Lung (tissue), 12 donors: ENCODE measurements around the gene FNDC11. TPM values are rescaled to one million over a fixed set of nuclear protein-coding genes. Genes with fewer than 3 reads are reported as not detected.

ENCODE experiments used
- ATAC-seq: fragments of 200-7000 bp; cut with Tn5 transposase; one replicate; pipeline ENCODE4 v1.9.1; 2020; ENCODE audit warnings: moderate number of reproducible peaks; ENCODE audit not compliant: insufficient read depth, low FRiP score
- DNase-seq, 3 donors: peaks; one replicate each; pipeline ENCODE4 v3.0.0-alpha.2; 2013 to 2017
- H3K27ac ChIP-seq, 2 donors: one replicate each; pipeline ENCODE4 v1.5.1; 2013; ENCODE audit warnings: mild to moderate bottlenecking in 2 of 2, moderate library complexity in 2 of 2, control low read depth in 1 of 2, inconsistent platforms in 1 of 2, low read depth in 1 of 2, low read length in 1 of 2
- H3K27me3 ChIP-seq, 3 donors: one replicate each; pipeline ENCODE4 v1.5.1; 2013; ENCODE audit warnings: low read length in 2 of 3; ENCODE audit not compliant: control insufficient read depth in 3 of 3, insufficient read depth in 3 of 3
- H3K36me3 ChIP-seq, 4 donors: one replicate each; pipeline ENCODE4 v1.5.1; 2013; ENCODE audit warnings: low read length in 4 of 4, mild to moderate bottlenecking in 1 of 4, moderate library complexity in 1 of 4; ENCODE audit not compliant: control insufficient read depth in 4 of 4, insufficient read depth in 4 of 4
- H3K4me1 ChIP-seq, 5 donors: one replicate each; pipeline ENCODE4 v1.5.1; 2013; ENCODE audit warnings: low read length in 5 of 5, mild to moderate bottlenecking in 2 of 5, moderate library complexity in 1 of 5; ENCODE audit not compliant: control insufficient read depth in 5 of 5, insufficient read depth in 5 of 5
- H3K4me3 ChIP-seq: one replicate; pipeline ENCODE4 v1.5.1; 2013; ENCODE audit warnings: mild to moderate bottlenecking, control low read depth, moderate library complexity
- H3K9ac ChIP-seq, 2 donors: one replicate each; pipeline ENCODE4 v1.5.1; 2013; ENCODE audit warnings: low read length in 2 of 2, control low read depth in 1 of 2; ENCODE audit not compliant: insufficient read depth in 1 of 2
- H3K9me3 ChIP-seq, 4 donors: one replicate each; pipeline ENCODE4 v1.5.1; 2013; ENCODE audit warnings: low read length in 3 of 4, mild to moderate bottlenecking in 1 of 4, moderate library complexity in 1 of 4; ENCODE audit not compliant: control insufficient read depth in 4 of 4, insufficient read depth in 3 of 4
- WGBS, 2 donors: extraction: QIAGEN DNeasy Blood & Tissue Kit; methylation state at CpG; one replicate each; pipeline ENCODE4 v1.1.7; 2013; 5-methylcytosine and 5-hydroxymethylcytosine counted together
- polyA plus RNA-seq, 2 donors: library from polyadenylated mRNA; stranded (reverse); fragments of 200-250 nt; gene quantifications; one replicate each; pipeline ENCODE4 v1.2.1, GENCODE V29; 2013
- total RNA-seq, 2 donors: library from RNA; depleted of rRNA in 1 of 2; stranded (reverse); fragments of >200 nt in 1 of 2; gene quantifications; one replicate each; pipeline ENCODE4 v1.2.1, GENCODE V29; 2014 to 2021
- TF ChIP-seq, protein P1 (sequence below): IDR thresholded peaks from 2 replicates; pipeline ENCODE4 v1.5.1; 2012; ENCODE audit warnings: mild to moderate bottlenecking; ENCODE audit errors: control extremely low read depth, extremely low read depth
- donor health status: control.
- donor health status: control.
- donor health status: Bipolar disorder and iron deficiency.
- donor health status: healthy.
- donor health status: DM: yes; HTN: yes; CAD: no.

The FNDC11 gene
- total and polyA plus RNA-seq, 4 donors, result 1.0 to 3.2 (median 2.3) TPM

DNA sequence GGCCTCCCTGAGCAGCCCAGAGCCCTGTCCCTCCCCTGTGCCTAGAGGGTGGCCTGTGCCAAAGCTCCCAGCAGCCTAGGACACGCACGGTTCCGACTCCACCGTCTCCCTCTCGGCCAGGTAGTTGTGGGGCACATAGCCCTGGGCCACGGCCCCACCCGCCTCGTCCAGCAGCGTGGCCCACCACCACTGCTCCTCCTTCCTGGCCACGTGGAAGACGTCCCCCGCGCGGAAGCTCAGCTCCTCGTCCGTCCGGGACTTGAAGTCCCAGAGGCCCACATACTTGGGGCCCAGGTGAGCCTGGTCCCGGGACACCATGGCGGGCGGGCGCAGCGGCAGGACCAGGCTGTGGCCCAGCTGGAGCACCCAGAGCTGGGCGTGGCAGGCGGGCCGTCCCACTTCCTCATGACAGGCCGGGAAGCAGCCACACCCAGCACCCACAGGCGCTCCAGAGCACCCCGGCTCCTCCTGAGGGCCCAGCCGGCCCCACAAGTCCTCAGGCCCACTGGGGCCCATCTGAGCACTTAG lies 16.9 kb upstream of the FNDC11 start, which contains the start of gene PTK6:
PTK6 (minus strand) TSS at position 380 of the 528 bp plus-strand sequence; CDS start at position 318, 62 bp downstream.
- H3K4me1 ChIP-seq, result peaks cover 0 to 9% (median 0%) of the 10 kb centered on the region in 5 donors
- TF ChIP-seq, protein P1, sequence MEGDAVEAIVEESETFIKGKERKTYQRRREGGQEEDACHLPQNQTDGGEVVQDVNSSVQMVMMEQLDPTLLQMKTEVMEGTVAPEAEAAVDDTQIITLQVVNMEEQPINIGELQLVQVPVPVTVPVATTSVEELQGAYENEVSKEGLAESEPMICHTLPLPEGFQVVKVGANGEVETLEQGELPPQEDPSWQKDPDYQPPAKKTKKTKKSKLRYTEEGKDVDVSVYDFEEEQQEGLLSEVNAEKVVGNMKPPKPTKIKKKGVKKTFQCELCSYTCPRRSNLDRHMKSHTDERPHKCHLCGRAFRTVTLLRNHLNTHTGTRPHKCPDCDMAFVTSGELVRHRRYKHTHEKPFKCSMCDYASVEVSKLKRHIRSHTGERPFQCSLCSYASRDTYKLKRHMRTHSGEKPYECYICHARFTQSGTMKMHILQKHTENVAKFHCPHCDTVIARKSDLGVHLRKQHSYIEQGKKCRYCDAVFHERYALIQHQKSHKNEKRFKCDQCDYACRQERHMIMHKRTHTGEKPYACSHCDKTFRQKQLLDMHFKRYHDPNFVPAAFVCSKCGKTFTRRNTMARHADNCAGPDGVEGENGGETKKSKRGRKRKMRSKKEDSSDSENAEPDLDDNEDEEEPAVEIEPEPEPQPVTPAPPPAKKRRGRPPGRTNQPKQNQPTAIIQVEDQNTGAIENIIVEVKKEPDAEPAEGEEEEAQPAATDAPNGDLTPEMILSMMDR, result no peak
- no peaks in the 10 kb centered on the region for H3K9me3 ChIP-seq
- DNase-seq (no peak), ATAC-seq (peak; percentile 52)
- no peak within 1 kb of the TSS for H3K9ac ChIP-seq
- H3K27me3 ChIP-seq, result peaks cover 0 to 7% (median 4%) of the 10 kb centered on the region in 3 donors
- no peak within 1 kb of the TSS for H3K4me3 ChIP-seq
- 60 to 68% methylated on average over 25 to 29 of the region's 29 CpGs for WGBS, 2 donors
- no peaks in the 10 kb centered on the region for H3K36me3 ChIP-seq
- H3K27ac ChIP-seq, result peak within 1 kb of the TSS in 1 of 2 donors; percentile 87

GRCh38 chr20:63537525-63538203 lies 16.3 kb upstream of the FNDC11 start:
- Histone ChIP-seq H3K4me1 (peaks cover 0 to 9% (median 0%) of the 10 kb centered on the region in 5 donors), H3K27ac (peak overlapping the region in 1 of 2 donors; percentile 87), H3K36me3 (no peaks in the 10 kb centered on the region), H3K9me3 (no peaks in the 10 kb centered on the region), H3K9ac (no peak overlapping the region), H3K27me3 (peaks cover 0 to 3% (median 2%) of the 10 kb centered on the region in 3 donors), H3K4me3 (no peak overlapping the region)
- ATAC-seq (peak; percentile 92), DNase-seq (peak; percentile 80 to 88 (median 85))
- 4 to 7% methylated on average over 32 to 34 of the region's 34 CpGs for WGBS, 2 donors
- TF ChIP-seq, protein P1, result peak; percentile 97

DNA sequence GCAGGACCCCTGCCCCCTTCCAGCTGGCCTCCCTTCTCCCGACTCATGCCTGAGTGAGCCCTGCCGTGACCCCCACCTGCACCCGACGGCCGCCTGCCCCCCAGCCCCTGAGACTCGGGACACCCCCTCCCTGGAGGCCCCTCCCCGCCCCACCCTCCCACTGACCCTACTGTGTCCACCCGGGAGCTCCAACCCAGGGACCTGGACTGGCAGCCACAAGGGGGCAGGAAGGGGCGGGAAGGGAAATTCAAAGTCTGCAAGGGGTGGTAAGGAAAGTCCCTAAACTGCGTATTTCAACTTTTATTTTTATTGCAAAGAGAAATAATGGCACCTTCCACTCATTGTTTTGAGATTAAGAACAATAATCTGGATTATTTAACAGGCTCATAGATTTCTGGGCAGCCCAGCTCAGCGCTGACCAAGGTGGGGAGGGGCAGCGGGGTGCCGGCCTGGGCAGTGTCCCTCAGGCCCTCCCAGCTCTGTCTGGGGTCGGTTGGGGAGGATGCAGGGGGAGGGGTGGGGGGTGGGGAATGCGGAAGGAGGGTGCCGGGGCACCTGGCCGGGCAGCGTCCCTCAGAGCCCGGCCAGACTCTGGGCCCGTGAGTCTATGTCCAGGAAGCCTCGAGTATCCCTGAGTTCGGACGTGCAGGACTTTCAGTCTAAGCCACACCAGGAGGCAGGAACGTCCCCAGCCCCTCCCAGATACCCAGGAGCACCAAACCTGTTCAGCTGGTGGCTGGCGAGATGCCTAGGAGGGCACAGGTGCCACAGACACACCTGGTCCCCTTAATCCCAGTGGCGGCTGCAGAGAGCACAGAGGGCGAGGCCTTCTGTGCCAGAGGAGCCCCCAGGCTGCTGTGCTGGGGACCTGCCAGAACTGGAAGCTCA lies 15.5 kb upstream of the FNDC11 start:
- TF ChIP-seq, protein P1, result no peak
- WGBS, 2 donors, result 33 to 48% methylated on average over 23 to 27 of the region's 27 CpGs
- no peak for ATAC-seq

More for the DNA sequence above, 15.5 kb upstream of the FNDC11 start:
- Histone ChIP-seq H3K9ac (no peak overlapping the region), H3K27me3 (peaks cover 0 to 3% (median 2%) of the 10 kb centered on the region in 3 donors), H3K27ac (peak overlapping the region in 1 of 2 donors; percentile 38), H3K4me3 (no peak overlapping the region), H3K9me3 (no peaks in the 10 kb centered on the region), H3K4me1 (peaks cover 0 to 9% (median 0%) of the 10 kb centered on the region in 5 donors), H3K36me3 (no peaks in the 10 kb centered on the region)
- peak in 2 of 3 donors; percentile 31 to 63 for DNase-seq
